K562 (cell line): ENCODE results near the gene UCHL5. TPM values are rescaled to one million over a fixed set of nuclear protein-coding genes. Genes with fewer than 3 reads are reported as not detected.

Source experiments
- ARID1B ChIP-seq: fragments of 450-650 bp; IDR thresholded peaks from 2 replicates; pipeline ENCODE4 v1.6.1; 2016; ENCODE audit warnings: antibody characterized with exemption, mild to moderate bottlenecking, inconsistent platforms
- ASH1L ChIP-seq: fragments of 450-650 bp; IDR thresholded peaks from 2 replicates; pipeline ENCODE4 v1.6.1; 2018; ENCODE audit warnings: borderline replicate concordance, mild to moderate bottlenecking, low read depth; ENCODE audit not compliant: partially characterized antibody
- CBX5 ChIP-seq: IDR thresholded peaks from 2 replicates; pipeline ENCODE4 v1.6.1; 2014; ENCODE audit warnings: low read depth, borderline replicate concordance
- DPF2 ChIP-seq: fragments of 450-650 bp; IDR thresholded peaks from 2 replicates; pipeline ENCODE4 v1.6.1; 2016
- ESRRB ChIP-seq: fragments of 250-450 bp; sonication (Bioruptor Pico); IDR thresholded peaks from 2 replicates; pipeline ENCODE4 v1.5.0; 2020; ENCODE audit warnings: mild to moderate bottlenecking, moderate library complexity, borderline replicate concordance
- KLF16 ChIP-seq: IDR thresholded peaks from 2 replicates; pipeline ENCODE4 v1.6.1; 2016; ENCODE audit warnings: antibody characterized with exemption
- NFIX ChIP-seq: fragments of 250-450 bp; sonication (Bioruptor Pico); IDR thresholded peaks from 2 replicates; pipeline ENCODE4 v1.4.0; 2020; ENCODE audit warnings: low read depth, mild to moderate bottlenecking, moderate library complexity
- NFYB ChIP-seq: IDR thresholded peaks from 2 replicates; pipeline ENCODE4 v1.6.1; 2011; ENCODE audit warnings: mild to moderate bottlenecking, moderate library complexity; ENCODE audit not compliant: insufficient read length; ENCODE audit errors: extremely low read depth
- NR1H2 ChIP-seq: sonication (generic); formaldehyde crosslinking; IDR thresholded peaks from 2 replicates; pipeline ENCODE4 v1.4.0; 2020; ENCODE audit warnings: mild to moderate bottlenecking, missing genetic modification reagents
- NUFIP1 ChIP-seq: fragments of 450-650 bp; IDR thresholded peaks from 2 replicates; pipeline ENCODE4 v1.6.1; 2018; ENCODE audit not compliant: partially characterized antibody
- SIX5 ChIP-seq, 2 experiments: IDR thresholded peaks; 2 replicates each; pipeline ENCODE4 v1.6.1; 2011; ENCODE audit warnings: low read length in 2 of 2, borderline replicate concordance in 1 of 2, low read depth in 1 of 2, mild to moderate bottlenecking in 1 of 2, moderate library complexity in 1 of 2; ENCODE audit not compliant: insufficient read depth in 1 of 2
- SMARCA5 ChIP-seq: fragments of 450-650 bp; IDR thresholded peaks from 2 replicates; pipeline ENCODE4 v1.6.1; 2016
- SREBF2 ChIP-seq: sonication (generic); formaldehyde crosslinking; IDR thresholded peaks from 2 replicates; pipeline ENCODE4 v1.4.0; 2020; ENCODE audit warnings: mild to moderate bottlenecking, missing genetic modification reagents
- SRSF7 ChIP-seq: fragments of 200-400 bp; formaldehyde crosslinking; optimal IDR thresholded peaks from 2 replicates; pipeline ENCODE3; 2017; ENCODE audit warnings: mild to moderate bottlenecking, low read depth, low read length
- TCF7L2 ChIP-seq: fragments of 150-350 bp; IDR thresholded peaks from 2 replicates; pipeline ENCODE4 v1.6.1; 2016; ENCODE audit warnings: low read depth, mild to moderate bottlenecking, low read length, moderate library complexity
- ZZZ3 ChIP-seq: fragments of 450-650 bp; IDR thresholded peaks from 2 replicates; pipeline ENCODE4 v1.6.1; 2016; ENCODE audit warnings: antibody characterized with exemption, mild to moderate bottlenecking, moderate library complexity
- polyA plus RNA-seq, 8 experiments: library from polyadenylated mRNA; depleted of rRNA in 4 of 8; stranded (reverse) in 5 of 8; unstranded in 3 of 8; fragments of >200 nt; fragmentation: Nextera tagmentation in 2 of 8; fragmentation: Illumina TruSeq in 1 of 8; extraction: Ambion mirVana in 2 of 8; extraction: Trizol in 1 of 8; gene quantifications; 2 replicates each; pipeline versions ENCODE4 v1.2.1 to v1.2.3, GENCODE V29; 2011 to 2014; ENCODE audit warnings: inconsistent platforms in 1 of 8, missing spikeins in 1 of 8
- total RNA-seq, 7 experiments: library from RNA; depleted of rRNA in 6 of 7; stranded (reverse); fragments of >200 nt in 6 of 7; fragmentation: Illumina TruSeq in 2 of 7; extraction: Trizol in 2 of 7; gene quantifications; 2 replicates each; pipeline versions ENCODE4 v1.2.1 to v1.2.3, GENCODE V29; 2011 to 2021; ENCODE audit warnings: low replicate concordance in 1 of 7
- TF ChIP-seq, protein P1 (sequence below): fragments of 200-800 bp; sonication (Bioruptor generic); IDR thresholded peaks from 2 replicates; pipeline ENCODE4 v1.6.1; 2017; ENCODE audit warnings: missing genetic modification characterization, missing compliant biosample characterization
- TF ChIP-seq, protein P2 (sequence below): fragments of 200-400 bp; formaldehyde crosslinking; IDR thresholded peaks from 2 replicates; pipeline ENCODE4 v1.6.1; 2017; ENCODE audit warnings: mild to moderate bottlenecking, low read depth, low read length, moderate library complexity
- TF ChIP-seq, protein P3 (sequence below): sonication (generic); formaldehyde crosslinking; IDR thresholded peaks from 2 replicates; pipeline ENCODE4 v1.8.1; 2023; ENCODE audit warnings: mild to moderate bottlenecking, missing genetic modification reagents
- TF ChIP-seq, protein P4 (sequence below): fragments of 450-650 bp; IDR thresholded peaks from 2 replicates; pipeline ENCODE4 v1.6.1; 2016; ENCODE audit warnings: low read depth, mild to moderate bottlenecking, moderate library complexity
- TF ChIP-seq, protein P5 (sequence below): IDR thresholded peaks from 3 replicates; pipeline ENCODE4 v1.6.1; 2011; ENCODE audit warnings: borderline replicate concordance, mild to moderate bottlenecking; ENCODE audit not compliant: insufficient read length, insufficient read depth

UCHL5 gene
- total and polyA plus RNA-seq, 9 of the 15 experiments (the other 6 are each of a cell fraction or from before 2014, with no cell fraction given): 61.0 to 206 (median 122) TPM

DNA sequence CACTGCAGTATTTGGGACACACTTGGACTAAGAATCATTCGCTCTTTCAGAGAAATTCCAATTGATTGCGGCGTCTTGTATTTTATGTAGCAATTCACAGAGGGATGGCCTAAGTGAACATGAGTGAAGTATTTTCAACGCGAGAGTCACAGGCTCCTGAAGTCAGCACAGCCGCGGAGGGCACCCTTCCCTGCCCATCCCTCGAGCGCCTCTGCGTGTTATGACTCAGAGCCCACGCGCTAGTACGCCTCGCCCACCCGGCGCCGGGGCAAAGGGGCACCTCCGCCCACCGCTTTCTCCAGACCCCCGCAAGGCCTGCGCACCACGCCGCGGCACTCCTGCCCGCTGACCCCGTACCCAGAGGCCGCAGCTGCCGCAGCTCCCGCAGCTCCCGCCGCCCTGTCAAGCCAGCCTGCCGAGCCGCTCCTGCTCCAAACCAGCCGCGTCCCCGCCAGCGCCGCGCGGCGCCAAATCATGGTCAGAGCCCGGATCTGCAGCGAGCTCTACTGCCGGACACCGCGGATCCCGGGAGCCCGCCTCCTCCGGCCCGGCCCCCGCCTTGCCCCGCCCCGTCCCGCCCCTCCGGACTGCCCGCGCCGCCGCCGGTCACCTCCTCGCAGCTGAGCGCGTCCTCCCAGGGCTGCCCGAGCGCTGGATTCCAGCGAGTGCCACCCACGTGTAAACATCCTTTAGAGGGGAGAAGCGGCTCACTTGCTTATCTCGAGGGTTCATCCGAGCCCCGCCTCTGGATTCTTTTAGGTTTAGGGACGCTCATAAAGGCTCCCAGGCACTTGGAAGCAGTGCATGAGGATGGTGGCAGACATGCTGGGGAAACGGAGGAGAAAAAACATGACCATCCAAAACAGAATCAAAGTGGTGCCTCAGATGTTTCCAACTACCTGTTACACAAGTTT, 46.0 kb upstream of the UCHL5 start, which contains the start of gene GLRX2 (continued):
- TF ChIP-seq, protein P1, sequence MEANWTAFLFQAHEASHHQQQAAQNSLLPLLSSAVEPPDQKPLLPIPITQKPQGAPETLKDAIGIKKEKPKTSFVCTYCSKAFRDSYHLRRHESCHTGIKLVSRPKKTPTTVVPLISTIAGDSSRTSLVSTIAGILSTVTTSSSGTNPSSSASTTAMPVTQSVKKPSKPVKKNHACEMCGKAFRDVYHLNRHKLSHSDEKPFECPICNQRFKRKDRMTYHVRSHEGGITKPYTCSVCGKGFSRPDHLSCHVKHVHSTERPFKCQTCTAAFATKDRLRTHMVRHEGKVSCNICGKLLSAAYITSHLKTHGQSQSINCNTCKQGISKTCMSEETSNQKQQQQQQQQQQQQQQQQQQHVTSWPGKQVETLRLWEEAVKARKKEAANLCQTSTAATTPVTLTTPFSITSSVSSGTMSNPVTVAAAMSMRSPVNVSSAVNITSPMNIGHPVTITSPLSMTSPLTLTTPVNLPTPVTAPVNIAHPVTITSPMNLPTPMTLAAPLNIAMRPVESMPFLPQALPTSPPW (CRISPR knock-in tag): peak; percentile 82
- TF ChIP-seq NR1H2 (CRISPR knock-in tag) (no peak), SREBF2 (CRISPR knock-in tag) (no peak), SRSF7 (no peak), CBX5 (no peak), ARID1B (no peak), ZZZ3 (no peak), NFYB (no peak), TCF7L2 (no peak), NFIX (CRISPR knock-in tag) (no peak), ESRRB (no peak), DPF2 (peak; percentile 58), ASH1L (no peak), SMARCA5 (no peak), SIX5 (IDR thresholded peaks at IDR 0.05; ENCODE audit: borderline replicate concordance in 1 of 2, insufficient read depth in 1 of 2, low read depth in 1 of 2, low read length in 2 of 2) (no peak), NUFIP1 (no peak), KLF16 (no peak)
- TF ChIP-seq, protein P2, sequence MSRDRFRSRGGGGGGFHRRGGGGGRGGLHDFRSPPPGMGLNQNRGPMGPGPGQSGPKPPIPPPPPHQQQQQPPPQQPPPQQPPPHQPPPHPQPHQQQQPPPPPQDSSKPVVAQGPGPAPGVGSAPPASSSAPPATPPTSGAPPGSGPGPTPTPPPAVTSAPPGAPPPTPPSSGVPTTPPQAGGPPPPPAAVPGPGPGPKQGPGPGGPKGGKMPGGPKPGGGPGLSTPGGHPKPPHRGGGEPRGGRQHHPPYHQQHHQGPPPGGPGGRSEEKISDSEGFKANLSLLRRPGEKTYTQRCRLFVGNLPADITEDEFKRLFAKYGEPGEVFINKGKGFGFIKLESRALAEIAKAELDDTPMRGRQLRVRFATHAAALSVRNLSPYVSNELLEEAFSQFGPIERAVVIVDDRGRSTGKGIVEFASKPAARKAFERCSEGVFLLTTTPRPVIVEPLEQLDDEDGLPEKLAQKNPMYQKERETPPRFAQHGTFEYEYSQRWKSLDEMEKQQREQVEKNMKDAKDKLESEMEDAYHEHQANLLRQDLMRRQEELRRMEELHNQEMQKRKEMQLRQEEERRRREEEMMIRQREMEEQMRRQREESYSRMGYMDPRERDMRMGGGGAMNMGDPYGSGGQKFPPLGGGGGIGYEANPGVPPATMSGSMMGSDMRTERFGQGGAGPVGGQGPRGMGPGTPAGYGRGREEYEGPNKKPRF: no peak
- TF ChIP-seq, protein P3, sequence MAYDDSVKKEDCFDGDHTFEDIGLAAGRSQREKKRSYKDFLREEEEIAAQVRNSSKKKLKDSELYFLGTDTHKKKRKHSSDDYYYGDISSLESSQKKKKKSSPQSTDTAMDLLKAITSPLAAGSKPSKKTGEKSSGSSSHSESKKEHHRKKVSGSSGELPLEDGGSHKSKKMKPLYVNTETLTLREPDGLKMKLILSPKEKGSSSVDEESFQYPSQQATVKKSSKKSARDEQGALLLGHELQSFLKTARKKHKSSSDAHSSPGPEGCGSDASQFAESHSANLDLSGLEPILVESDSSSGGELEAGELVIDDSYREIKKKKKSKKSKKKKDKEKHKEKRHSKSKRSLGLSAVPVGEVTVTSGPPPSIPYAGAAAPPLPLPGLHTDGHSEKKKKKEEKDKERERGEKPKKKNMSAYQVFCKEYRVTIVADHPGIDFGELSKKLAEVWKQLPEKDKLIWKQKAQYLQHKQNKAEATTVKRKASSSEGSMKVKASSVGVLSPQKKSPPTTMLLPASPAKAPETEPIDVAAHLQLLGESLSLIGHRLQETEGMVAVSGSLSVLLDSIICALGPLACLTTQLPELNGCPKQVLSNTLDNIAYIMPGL: peak; percentile 69; the same call in 1 of the 2 replicates
- TF ChIP-seq, protein P4, sequence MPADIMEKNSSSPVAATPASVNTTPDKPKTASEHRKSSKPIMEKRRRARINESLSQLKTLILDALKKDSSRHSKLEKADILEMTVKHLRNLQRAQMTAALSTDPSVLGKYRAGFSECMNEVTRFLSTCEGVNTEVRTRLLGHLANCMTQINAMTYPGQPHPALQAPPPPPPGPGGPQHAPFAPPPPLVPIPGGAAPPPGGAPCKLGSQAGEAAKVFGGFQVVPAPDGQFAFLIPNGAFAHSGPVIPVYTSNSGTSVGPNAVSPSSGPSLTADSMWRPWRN: no peak
- TF ChIP-seq, protein P5, sequence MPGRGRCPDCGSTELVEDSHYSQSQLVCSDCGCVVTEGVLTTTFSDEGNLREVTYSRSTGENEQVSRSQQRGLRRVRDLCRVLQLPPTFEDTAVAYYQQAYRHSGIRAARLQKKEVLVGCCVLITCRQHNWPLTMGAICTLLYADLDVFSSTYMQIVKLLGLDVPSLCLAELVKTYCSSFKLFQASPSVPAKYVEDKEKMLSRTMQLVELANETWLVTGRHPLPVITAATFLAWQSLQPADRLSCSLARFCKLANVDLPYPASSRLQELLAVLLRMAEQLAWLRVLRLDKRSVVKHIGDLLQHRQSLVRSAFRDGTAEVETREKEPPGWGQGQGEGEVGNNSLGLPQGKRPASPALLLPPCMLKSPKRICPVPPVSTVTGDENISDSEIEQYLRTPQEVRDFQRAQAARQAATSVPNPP: no peak
